HG02763 (cell line): ENCODE results near the gene EMC10.
"Not testable (repeated sequence)": the region's sequence is repeated elsewhere in the genome, so short reads cannot be mapped to it uniquely, and the experiment has no call there.

ENCODE experiments used
- ATAC-seq: cut with Tn5 transposase; IDR thresholded peaks from one replicate; pipeline ENCODE4 v1.9.1; 2021; ENCODE audit warnings: mild to moderate bottlenecking, moderate library complexity; ENCODE audit not compliant: unreplicated experiment

The EMC10 gene

GRCh38 chr19:50450369-50451222, 25.7 kb upstream of the EMC10 start:
- ATAC-seq, result no peak

- ATAC-seq, result no peak
Measured at GRCh38 chr19:50451223-50451534, 25.1 kb upstream of the EMC10 start.

- ATAC-seq, result no peak
Measured at GRCh38 chr19:50453243-50453642, 23.1 kb upstream of the EMC10 start.

DNA sequence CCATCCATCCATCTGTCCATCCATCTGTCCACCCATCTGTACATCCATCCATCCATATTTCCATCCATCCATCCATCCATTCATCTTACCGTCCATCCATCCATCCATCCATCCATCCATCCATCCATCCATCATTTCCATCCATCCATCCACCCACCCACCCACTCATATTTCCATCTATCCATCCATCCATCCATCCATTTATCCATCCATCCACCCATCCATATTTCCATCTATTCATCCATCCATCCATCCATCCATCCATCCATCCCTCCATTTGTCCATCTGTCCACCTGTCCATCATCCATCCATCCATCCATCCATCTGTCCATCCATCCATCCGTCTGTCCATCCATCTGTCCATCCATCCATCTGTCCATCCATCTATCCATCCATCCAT, 20.3 kb upstream of the EMC10 start:
- no peak for ATAC-seq

DNA sequence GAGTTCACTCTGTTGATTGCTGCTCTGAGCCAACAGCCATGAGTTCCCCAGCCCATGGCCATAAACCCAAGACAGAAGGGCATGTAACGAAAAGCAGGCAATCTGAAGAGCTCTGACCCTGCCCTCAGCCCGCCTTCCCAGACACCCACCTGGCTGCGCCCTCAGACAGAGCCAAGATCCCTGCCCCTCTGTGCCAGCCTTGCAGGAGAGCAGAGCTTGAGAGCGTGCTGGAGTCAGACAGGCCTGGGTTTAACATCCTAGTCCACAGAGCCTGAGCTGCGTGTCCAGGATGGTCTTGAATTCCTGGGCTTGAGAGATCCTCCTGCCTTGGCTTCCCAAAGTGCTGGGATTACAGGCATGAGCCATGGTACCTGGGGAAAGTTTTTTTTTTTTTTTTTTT, 19.0 kb upstream of the EMC10 start:
- no peak for ATAC-seq

DNA sequence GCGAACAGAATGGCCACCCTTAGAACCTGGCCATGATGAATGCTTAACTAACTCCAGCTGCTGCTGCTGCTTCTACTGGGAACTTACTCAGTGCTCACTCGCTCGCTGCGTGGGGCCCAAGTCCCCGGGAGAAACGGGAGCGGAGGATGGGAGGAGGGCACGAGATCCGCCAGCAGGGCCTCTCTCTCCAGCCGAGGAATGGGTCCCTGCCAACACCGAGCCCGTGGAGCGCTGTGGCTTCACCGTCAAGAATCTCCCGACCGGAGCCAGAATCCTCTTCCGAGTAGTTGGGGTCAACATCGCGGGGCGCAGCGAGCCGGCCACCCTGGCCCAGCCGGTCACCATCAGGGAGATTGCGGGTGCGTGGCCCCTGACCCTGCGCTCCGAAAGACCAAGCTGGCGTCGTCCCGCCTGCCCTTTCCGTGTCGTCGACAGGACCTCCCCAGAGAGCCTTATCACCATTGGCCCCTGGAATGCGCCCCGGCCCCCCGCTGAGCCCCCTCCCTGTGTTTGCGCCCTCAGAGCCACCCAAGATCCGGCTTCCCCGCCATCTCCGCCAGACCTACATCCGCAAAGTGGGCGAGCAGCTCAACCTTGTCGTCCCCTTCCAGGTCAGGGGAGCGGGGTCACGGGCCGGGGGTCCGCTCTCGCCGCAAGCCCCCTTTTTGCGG, 17.8 kb upstream of the EMC10 start:
- no peak for ATAC-seq

GRCh38 chr19:50459067-50459456, 17.2 kb upstream of the EMC10 start:
- no peak for ATAC-seq

- ATAC-seq, result no peak
Measured at GRCh38 chr19:50459638-50460037, 16.7 kb upstream of the EMC10 start.

DNA sequence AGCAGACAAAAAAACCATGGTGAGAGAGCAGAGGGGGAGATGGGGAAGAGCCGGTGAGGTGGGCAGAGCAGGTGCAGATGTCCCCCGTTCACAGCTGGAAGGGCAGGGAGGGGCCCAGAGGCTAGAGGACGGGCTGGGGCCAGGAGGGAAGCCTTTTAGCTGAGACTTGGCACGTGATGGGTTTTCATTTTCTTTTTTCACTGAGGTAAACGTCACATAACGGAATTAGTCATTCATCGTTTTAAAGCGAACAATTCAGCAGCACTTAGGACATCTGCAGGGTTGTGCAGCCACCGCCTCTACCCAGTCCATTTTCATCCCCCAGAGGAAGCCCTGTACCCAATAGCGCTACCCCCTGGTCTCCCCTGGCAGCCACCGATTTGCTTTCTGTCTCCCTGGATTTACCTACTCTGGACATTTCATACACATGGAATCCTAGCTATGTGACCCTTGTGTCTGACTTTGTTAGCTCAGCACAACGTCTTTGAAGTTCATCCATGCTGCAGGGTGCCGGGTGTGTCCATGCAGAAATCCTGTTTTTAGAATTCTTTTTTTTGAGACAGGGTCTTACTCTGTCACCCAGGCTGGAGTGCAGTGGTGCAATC, 16.0 kb upstream of the EMC10 start:
- ATAC-seq, result peak; percentile 42

DNA sequence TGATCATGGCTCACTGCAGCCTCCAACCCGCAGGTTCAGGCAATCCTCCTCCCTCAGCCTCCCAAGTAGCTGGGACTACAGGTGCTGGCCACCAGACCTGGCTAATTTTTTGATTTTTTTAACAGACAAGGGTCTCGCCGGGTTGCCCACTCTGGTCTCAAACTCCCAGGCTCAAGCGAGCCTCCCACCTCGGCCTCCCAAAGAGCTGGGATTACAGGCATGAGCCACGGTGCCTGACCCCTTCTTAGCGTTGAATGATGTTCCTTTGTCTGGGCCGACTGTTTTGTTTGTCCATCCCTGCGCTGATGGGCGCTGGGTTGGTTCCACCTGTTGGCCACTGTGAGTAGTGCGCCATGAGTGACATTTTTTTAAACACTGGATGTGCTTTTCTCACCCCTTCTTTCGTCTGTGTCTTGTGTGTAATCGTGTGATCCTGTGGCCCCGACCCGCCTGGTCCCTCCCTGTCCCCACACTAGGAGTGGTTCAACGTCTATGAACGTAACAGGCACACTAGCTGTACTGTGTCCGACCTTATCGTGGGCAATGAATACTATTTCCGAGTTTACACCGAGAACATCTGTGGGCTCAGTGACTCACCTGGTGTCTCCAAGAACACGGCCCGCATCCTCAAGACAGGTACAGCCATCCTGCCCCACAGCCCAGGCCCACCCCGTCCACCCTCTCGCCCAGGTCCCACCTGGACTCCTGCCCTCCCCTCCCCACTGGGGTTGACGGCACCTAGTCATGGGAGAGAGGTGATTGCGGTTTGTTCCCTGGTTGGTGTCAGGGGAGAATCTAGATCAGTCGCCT, 15.0 kb upstream of the EMC10 start:
- ATAC-seq, result no peak

- no peak for ATAC-seq
Measured at GRCh38 chr19:50462970-50463369, 13.3 kb upstream of the EMC10 start.

DNA sequence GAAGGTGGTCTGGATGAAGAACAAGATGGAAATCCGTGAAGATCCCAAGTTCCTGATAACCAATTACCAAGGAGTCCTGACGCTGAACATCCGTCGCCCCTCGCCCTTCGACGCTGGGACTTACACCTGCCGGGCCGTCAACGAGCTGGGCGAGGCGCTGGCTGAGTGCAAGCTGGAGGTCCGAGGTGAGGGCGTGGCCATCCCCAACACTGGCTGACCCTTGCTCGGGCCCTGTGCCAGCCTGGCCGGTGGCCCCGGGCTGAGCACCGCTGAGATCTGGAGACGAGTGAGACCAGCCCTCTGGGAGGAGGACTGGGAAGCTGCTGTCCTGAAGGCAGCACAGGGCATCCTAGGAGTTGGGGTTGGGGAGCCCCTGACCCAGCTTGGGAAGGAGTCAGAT, 12.0 kb upstream of the EMC10 start:
- ATAC-seq, result no peak

GRCh38 chr19:50465000-50465399, 11.3 kb upstream of the EMC10 start:
- ATAC-seq, result no peak

DNA sequence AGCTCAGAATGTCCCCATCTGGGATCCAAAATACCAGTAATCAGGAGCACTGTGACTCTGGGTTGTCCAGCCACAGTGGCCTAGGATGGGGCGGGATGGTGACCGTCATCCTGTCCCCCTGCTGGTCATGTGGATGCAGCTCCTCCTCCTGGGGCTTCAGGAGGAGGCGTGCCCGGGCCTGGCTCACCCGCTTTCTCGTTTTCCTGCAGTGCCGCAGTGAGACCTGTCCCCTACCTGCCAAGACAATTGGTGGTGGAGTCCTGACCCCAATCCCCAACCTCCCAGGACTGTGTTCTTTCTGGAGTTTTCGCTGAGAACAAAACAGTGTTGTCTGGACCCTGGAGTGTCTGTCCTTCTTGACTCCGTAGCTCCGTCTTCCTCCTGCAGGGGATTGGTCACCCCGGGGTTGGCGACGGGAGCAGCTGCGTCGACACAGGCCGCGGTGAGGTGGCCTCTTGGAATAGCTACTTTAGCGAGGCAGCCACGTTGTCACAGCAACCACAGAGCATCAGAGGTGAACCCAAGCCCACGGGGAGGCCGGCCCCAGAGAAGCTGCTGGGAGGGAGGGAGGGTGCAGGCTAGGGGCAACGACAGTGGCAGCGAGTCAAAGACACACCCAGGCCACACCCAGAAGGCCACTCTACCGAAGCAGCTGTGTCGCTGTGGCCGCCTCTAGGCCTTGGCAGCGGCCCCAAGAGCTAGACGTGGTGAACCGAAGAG, 10.2 kb upstream of the EMC10 start:
- ATAC-seq, result no peak

- ATAC-seq, result no peak
Measured at GRCh38 chr19:50466706-50467039, 9.6 kb upstream of the EMC10 start.

- no peak for ATAC-seq
Measured at GRCh38 chr19:50467566-50467965, 8.7 kb upstream of the EMC10 start.

- ATAC-seq, result no peak
Measured at GRCh38 chr19:50468818-50469217, 7.5 kb upstream of the EMC10 start.

DNA sequence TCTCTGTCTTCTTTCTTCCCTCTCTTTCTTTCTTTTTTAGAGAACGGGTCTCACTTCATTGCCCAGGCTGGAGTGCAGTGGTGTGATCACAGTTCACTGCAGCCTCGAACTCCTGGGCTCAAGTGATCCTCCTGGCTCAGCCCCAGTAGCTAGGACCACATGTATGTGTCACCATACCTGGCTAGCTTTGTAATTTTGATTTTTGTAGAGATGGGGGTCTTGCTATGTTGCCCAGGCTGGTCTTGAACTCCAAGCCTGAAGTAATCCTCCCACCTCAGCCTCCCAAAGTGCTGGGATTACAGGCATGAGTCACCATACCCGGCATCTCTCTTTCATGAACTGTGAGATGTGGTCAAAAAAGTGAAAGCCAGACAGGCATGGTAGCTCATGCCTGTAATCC, 3.0 kb upstream of the EMC10 start:
- not testable (repeated sequence) for ATAC-seq

DNA sequence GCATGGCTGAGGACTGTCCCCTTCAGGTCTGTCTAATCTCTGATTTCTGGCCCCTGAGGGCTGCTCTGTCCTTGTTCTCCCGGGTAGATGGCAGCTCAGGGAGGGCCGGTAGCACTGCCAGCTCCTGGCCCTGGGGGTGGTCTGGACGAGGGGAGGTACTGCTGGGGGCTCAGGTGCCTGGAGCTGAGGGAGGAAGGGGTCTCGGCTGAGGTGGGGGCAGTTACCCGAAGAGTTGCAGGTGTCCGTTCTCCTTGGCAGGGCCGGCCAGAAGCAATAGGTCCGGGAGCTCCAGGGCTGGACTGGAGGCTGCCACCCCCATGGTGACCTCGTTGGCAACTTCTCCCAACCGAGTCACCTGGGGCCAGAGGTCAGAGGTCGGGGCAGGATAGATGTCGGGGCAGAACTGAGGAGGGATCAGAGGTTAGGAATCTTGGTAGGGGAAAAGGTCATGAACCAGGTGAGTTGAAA, 1.2 kb upstream of the EMC10 start:
- ATAC-seq, result no peak

GRCh38 chr19:50475736-50476223, 527 bp upstream of the EMC10 start:
- ATAC-seq, result peak; percentile 24

GRCh38 chr19:50476907-50477238, 566 bp downstream of the EMC10 start:
- no peak for ATAC-seq
